Smooth muscle cell (in vitro differentiated cells): ENCODE data around the gene AP2A1. TPM values are rescaled to one million over a fixed set of nuclear protein-coding genes. Genes with fewer than 3 reads are reported as not detected.
A peak's percentile ranks its signal among the peaks of the same experiment; 100 is the strongest.

Experiments used
- DNase-seq: peaks from one replicate; lab custom pipeline; 2025; ENCODE audit not compliant: unreplicated experiment; lab: John Stamatoyannopoulos, UW
- H2AFZ ChIP-seq: fragments of 200-600 bp; sonication (generic); 2 replicates; pipeline ENCODE4 v1.6.0; 2016; ENCODE audit warnings: antibody characterized with exemption, low read depth, mild to moderate bottlenecking
- H3F3A ChIP-seq: fragments of 200-600 bp; sonication (generic); 2 replicates; pipeline ENCODE4 v1.6.0; 2017; ENCODE audit warnings: antibody characterized with exemption, low read depth
- H3K27ac ChIP-seq: fragments of 200-600 bp; sonication (generic); 2 replicates; pipeline ENCODE4 v1.5.1; 2016; ENCODE audit warnings: low read depth, mild to moderate bottlenecking
- H3K27me3 ChIP-seq: fragments of 200-600 bp; sonication (generic); 2 replicates; pipeline ENCODE4 v1.6.1; 2016; ENCODE audit warnings: low read depth, mild to moderate bottlenecking
- H3K36me3 ChIP-seq: fragments of 200-600 bp; sonication (generic); 2 replicates; pipeline ENCODE4 v1.5.1; 2016; ENCODE audit warnings: low read depth
- H3K4me1 ChIP-seq: fragments of 200-600 bp; sonication (generic); 2 replicates; pipeline ENCODE4 v1.5.1; 2016; ENCODE audit warnings: low read depth
- H3K4me2 ChIP-seq: fragments of 200-600 bp; sonication (generic); 2 replicates; pipeline ENCODE4 v1.6.0; 2016; ENCODE audit warnings: mild to moderate bottlenecking
- H3K4me3 ChIP-seq: fragments of 200-600 bp; sonication (generic); 2 replicates; pipeline ENCODE4 v1.5.1; 2016; ENCODE audit warnings: mild to moderate bottlenecking
- H3K79me2 ChIP-seq: fragments of 200-600 bp; sonication (generic); 2 replicates; pipeline ENCODE4 v1.6.0; 2016; ENCODE audit warnings: low read depth, mild to moderate bottlenecking
- H3K9ac ChIP-seq: fragments of 200-600 bp; sonication (generic); 2 replicates; pipeline ENCODE4 v1.6.0; 2016; ENCODE audit warnings: low read depth
- H3K9me3 ChIP-seq: fragments of 200-600 bp; sonication (generic); replicated peaks from 2 replicates; pipeline ENCODE4 v1.5.1; 2016; ENCODE audit warnings: low read depth
- H4K20me1 ChIP-seq: fragments of 200-600 bp; sonication (generic); 2 replicates; pipeline ENCODE4 v1.6.0; 2016; ENCODE audit warnings: low read depth
- WGBS: methylation state at CpG from one replicate; pipeline ENCODE4 v1.1.7; 2016; ENCODE audit warnings: low lambda C conversion rate; 5-methylcytosine and 5-hydroxymethylcytosine counted together
- polyA plus RNA-seq: library from polyadenylated mRNA; unstranded; fragments of >200 nt; fragmentation: Nextera tagmentation; extraction: Ambion mirVana; gene quantifications from 2 replicates; pipeline ENCODE4 v1.2.1, GENCODE V29; 2016
- total RNA-seq: library from RNA; depleted of rRNA; stranded (reverse); fragments of >200 nt; gene quantifications from 2 replicates; pipeline ENCODE4 v1.2.3, GENCODE V29; 2014
- TF ChIP-seq, protein P1 (sequence below): fragments of 200-600 bp; sonication (generic); IDR thresholded peaks from 2 replicates; pipeline ENCODE4 v1.5.1; 2017; ENCODE audit warnings: borderline replicate concordance, mild to moderate bottlenecking, antibody characterized with exemption; ENCODE audit not compliant: insufficient read depth, poor library complexity, severe bottlenecking

AP2A1 gene
- total and polyA plus RNA-seq, 2 experiments from 2014 or later, result 57.7 to 65.2 TPM

DNA sequence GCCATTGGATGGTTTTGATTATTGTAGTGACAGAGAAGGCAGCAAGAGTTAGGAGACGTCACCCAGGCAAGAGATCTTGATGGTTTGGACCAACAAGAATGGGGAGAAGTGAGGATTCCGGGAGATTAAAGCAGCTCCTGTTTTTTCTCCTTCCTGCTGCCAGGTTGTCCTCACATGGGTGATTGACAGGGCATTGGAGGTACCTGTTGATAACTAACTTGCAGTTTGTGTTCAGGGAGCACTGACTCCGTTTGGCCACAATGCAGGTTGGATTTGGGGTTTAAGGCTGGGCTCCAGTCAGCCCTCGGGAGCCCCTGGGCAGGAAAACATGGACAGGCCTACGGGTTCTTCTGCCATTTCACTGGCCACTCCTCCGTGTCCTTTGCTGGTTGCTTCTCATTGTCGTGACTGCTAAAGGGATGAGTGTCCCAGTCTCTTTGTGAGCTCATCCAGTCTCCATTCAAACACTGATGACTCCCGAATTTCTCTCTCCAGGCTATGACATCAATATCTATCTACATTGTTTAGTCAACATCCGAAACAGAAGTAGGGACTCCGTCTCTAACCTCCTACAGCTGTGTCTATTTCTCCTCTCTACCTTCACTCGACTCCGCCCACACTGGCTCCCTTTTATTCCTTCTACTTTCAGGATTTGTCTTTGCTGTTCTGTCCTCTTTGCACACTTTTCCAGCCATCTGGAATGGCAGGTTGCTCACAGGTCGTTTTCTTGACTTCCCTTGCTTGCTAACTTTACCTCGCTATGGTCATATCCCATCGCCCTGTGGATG, 82.8 kb downstream of the AP2A1 start:
- WGBS, result 93% methylated on average over 15 of the region's 15 CpGs
- Histone ChIP-seq H3K36me3 (no peaks in the 10 kb centered on the region), H4K20me1 (peaks cover 35% of the 10 kb centered on the region), H3K79me2 (peaks cover 48% of the 10 kb centered on the region), H3K9me3 (no peaks in the 10 kb centered on the region), H3K9ac (no peak overlapping the region), H3F3A (peaks cover 12% of the 10 kb centered on the region), H2AFZ (no peak overlapping the region), H3K27ac (peak overlapping the region; percentile 98), H3K4me3 (peak overlapping the region; percentile 86), H3K27me3 (no peaks in the 10 kb centered on the region), H3K4me1 (peaks cover 13% of the 10 kb centered on the region), H3K4me2 (peak overlapping the region; percentile 90)
- TF ChIP-seq, protein P1, sequence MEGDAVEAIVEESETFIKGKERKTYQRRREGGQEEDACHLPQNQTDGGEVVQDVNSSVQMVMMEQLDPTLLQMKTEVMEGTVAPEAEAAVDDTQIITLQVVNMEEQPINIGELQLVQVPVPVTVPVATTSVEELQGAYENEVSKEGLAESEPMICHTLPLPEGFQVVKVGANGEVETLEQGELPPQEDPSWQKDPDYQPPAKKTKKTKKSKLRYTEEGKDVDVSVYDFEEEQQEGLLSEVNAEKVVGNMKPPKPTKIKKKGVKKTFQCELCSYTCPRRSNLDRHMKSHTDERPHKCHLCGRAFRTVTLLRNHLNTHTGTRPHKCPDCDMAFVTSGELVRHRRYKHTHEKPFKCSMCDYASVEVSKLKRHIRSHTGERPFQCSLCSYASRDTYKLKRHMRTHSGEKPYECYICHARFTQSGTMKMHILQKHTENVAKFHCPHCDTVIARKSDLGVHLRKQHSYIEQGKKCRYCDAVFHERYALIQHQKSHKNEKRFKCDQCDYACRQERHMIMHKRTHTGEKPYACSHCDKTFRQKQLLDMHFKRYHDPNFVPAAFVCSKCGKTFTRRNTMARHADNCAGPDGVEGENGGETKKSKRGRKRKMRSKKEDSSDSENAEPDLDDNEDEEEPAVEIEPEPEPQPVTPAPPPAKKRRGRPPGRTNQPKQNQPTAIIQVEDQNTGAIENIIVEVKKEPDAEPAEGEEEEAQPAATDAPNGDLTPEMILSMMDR, result no peak
- DNase-seq, result no peak

DNA sequence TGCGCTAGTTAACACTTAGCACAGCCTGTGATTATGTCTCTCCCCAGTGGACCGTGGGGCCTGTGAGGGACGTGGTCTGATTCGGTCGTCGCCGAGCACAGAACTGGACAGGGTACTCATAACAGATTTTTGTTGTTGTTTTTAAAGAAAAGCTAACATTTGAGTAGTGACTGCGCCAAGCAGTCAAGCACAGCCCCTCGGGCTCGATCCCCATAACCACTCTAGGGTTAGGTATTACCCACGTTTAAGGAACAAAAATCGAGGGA, 83.4 kb downstream of the AP2A1 start:
- H4K20me1 ChIP-seq, result peaks cover 40% of the 10 kb centered on the region
- peaks cover 13% of the 10 kb centered on the region for H3K4me1 ChIP-seq
- H3K36me3 ChIP-seq, result no peaks in the 10 kb centered on the region
- peak overlapping the region; percentile 98 for H3K27ac ChIP-seq
- H3K27me3 ChIP-seq, result no peaks in the 10 kb centered on the region
- peak overlapping the region; percentile 90 for H3K4me2 ChIP-seq
- H3K9ac ChIP-seq, result no peak overlapping the region
- no peaks in the 10 kb centered on the region for H3K9me3 ChIP-seq
- DNase-seq, result no peak
- H3K4me3 ChIP-seq, result peak overlapping the region; percentile 86
- H2AFZ ChIP-seq, result no peak overlapping the region
- H3F3A ChIP-seq, result peaks cover 13% of the 10 kb centered on the region
- peaks cover 51% of the 10 kb centered on the region for H3K79me2 ChIP-seq
- WGBS, result 63% methylated on average over 12 of the region's 12 CpGs
- TF ChIP-seq, protein P1, result no peak

DNA sequence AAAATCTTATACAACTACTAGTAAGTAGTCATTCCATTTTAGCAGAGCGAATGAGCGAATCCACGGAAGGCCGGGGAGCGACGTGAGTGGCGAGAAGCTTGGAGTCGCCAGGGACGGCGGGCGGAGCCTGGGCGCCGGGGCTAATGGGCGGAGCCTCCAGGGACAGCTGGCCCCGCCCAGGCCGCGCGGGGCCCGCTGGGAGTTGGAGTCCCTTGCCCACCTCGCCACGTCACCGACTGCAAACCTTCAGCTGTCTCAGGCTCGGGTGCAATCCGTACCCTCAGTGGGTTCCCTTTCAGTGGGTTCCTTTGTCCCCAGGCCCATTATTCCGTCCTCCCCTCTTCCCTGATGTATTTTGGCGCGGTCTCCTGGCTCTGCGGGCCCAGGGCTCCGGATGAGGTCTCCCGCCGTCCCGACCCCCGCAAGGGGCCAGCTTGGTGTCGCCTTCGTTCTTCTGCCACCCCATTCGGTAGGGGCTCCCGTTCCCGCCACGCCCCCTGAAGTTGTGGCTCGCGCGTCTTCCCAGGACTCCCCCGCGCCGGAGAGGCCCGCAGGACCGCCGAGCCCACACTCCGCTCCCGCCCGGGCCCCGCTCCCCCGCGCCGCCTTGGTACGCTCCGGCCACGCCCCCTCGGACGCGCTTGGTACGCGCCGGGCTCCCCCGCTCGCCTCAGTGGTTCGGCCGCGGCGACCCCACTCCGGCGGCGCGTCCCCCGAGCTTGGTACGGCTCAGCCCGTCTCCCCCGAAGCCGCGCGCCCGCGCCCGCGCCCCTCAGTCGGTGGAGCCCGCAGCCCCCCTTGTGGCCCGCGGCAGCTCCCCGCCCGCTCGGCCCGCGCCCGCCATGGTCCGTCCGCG, 83.9 kb downstream of the AP2A1 start, which contains the start of gene PTOV1:
Gene PTOV1, plus strand, starts transcription at position 673 of the 856 bp plus-strand sequence.
- peak within 1 kb of the TSS; percentile 98 for H3K9ac ChIP-seq
- no peaks in the 10 kb centered on the region for H3K9me3 ChIP-seq
- peaks cover 13% of the 10 kb centered on the region for H3K4me1 ChIP-seq
- H3K4me2 ChIP-seq, result peak within 1 kb of the TSS; percentile 90
- H3K36me3 ChIP-seq, result no peaks in the 10 kb centered on the region
- TF ChIP-seq, protein P1, result no peak
- peaks cover 19% of the 10 kb centered on the region for H3F3A ChIP-seq
- peak; percentile 88 for DNase-seq
- peak within 1 kb of the TSS; percentile 68 for H2AFZ ChIP-seq
- H3K27ac ChIP-seq, result peak within 1 kb of the TSS; percentile 98
- peaks cover 54% of the 10 kb centered on the region for H3K79me2 ChIP-seq
- WGBS, result 2% methylated on average over 42 of the region's 98 CpGs
- H4K20me1 ChIP-seq, result peaks cover 46% of the 10 kb centered on the region
- H3K27me3 ChIP-seq, result no peaks in the 10 kb centered on the region
- H3K4me3 ChIP-seq, result peak within 1 kb of the TSS; percentile 86
